BLaER1 (cell line): ENCODE data around the gene VWA5A.
"Not testable (repeated sequence)": the region's sequence is repeated elsewhere in the genome, so short reads cannot be mapped to it uniquely, and the experiment has no call there.

Experiments used
- H3K27ac ChIP-seq: shearing (Covaris generic); formaldehyde crosslinking; 2 replicates; pipeline ENCODE4 v1.8.1; 2022
- H3K27me3 ChIP-seq: shearing (Covaris generic); formaldehyde crosslinking; 2 replicates; pipeline ENCODE4 v1.8.1; 2022
- H3K36me3 ChIP-seq: shearing (Covaris generic); formaldehyde crosslinking; 2 replicates; pipeline ENCODE4 v1.8.1; 2022
- H3K4me1 ChIP-seq: shearing (Covaris generic); formaldehyde crosslinking; 2 replicates; pipeline ENCODE4 v1.8.1; 2022
- H3K4me2 ChIP-seq: shearing (Covaris generic); formaldehyde crosslinking; 2 replicates; pipeline ENCODE4 v1.8.1; 2022
- H3K4me3 ChIP-seq: shearing (Covaris generic); formaldehyde crosslinking; 2 replicates; pipeline ENCODE4 v1.8.1; 2022
- H3K9ac ChIP-seq: shearing (Covaris generic); formaldehyde crosslinking; 2 replicates; pipeline ENCODE4 v1.8.1; 2022
- H3K9me3 ChIP-seq: shearing (Covaris generic); formaldehyde crosslinking; 2 replicates; pipeline ENCODE4 v1.8.1; 2022
- H4K20me1 ChIP-seq: shearing (Covaris generic); formaldehyde crosslinking; 2 replicates; pipeline ENCODE4 v1.8.1; 2022
- Cebpa-rat ChIP-seq: shearing (Covaris generic); IDR thresholded peaks from 2 replicates; pipeline ENCODE4 v1.8.1; 2022

Gene VWA5A

GRCh38 chr11:124119103-124119502, 3.9 kb downstream of the VWA5A start:
- Histone ChIP-seq H3K9ac (no peak overlapping the region), H3K27ac (no peak overlapping the region), H3K4me2 (no peak overlapping the region), H3K4me1 (peaks cover 17% of the 10 kb centered on the region), H4K20me1 (no peaks in the 10 kb centered on the region), H3K27me3 (no peaks in the 10 kb centered on the region), H3K4me3 (no peak overlapping the region), H3K36me3 (0 out of 2 replicates have a peak, but pooled peaks cover 5% of the 10 kb centered on the region), H3K9me3 (no peaks in the 10 kb centered on the region)
- TF ChIP-seq Cebpa-rat = no peak

GRCh38 chr11:124120891-124121290, 5.6 kb downstream of the VWA5A start:
- Histone ChIP-seq H3K27me3 (no peaks in the 10 kb centered on the region), H3K9ac (no peak overlapping the region), H3K36me3 (0 out of 2 replicates have a peak, but pooled peaks cover 5% of the 10 kb centered on the region), H4K20me1 (no peaks in the 10 kb centered on the region), H3K4me2 (no peak overlapping the region), H3K9me3 (no peaks in the 10 kb centered on the region), H3K4me1 (peaks cover 5% of the 10 kb centered on the region), H3K27ac (no peak overlapping the region), H3K4me3 (no peak overlapping the region)
- no peak for TF ChIP-seq Cebpa-rat

- H3K4me3 ChIP-seq = no peak overlapping the region
- no peak overlapping the region for H3K27ac ChIP-seq
- no peaks in the 10 kb centered on the region for H3K4me1 ChIP-seq
- H3K27me3 ChIP-seq = no peaks in the 10 kb centered on the region
- no peaks in the 10 kb centered on the region for H3K9me3 ChIP-seq
- TF ChIP-seq Cebpa-rat = no peak
- H3K36me3 ChIP-seq = 0 out of 2 replicates have a peak, but pooled peaks cover 5% of the 10 kb centered on the region
- H3K4me2 ChIP-seq = no peak overlapping the region
- no peak overlapping the region for H3K9ac ChIP-seq
- no peaks in the 10 kb centered on the region for H4K20me1 ChIP-seq
Measured at GRCh38 chr11:124122123-124122522, 6.9 kb downstream of the VWA5A start.

GRCh38 chr11:124123622-124124021, 8.4 kb downstream of the VWA5A start:
- Histone ChIP-seq H3K4me2 (no peak overlapping the region), H4K20me1 (no peaks in the 10 kb centered on the region), H3K4me1 (no peaks in the 10 kb centered on the region), H3K4me3 (no peak overlapping the region), H3K9me3 (peaks cover 6% of the 10 kb centered on the region; the same call in 1 of the 2 replicates), H3K27me3 (no peaks in the 10 kb centered on the region), H3K9ac (no peak overlapping the region), H3K36me3 (0 out of 2 replicates have a peak, but pooled peaks cover 5% of the 10 kb centered on the region), H3K27ac (no peak overlapping the region)
- TF ChIP-seq Cebpa-rat = no peak

GRCh38 chr11:124127134-124127533, 11.9 kb downstream of the VWA5A start:
- H4K20me1 ChIP-seq, H3K4me2 ChIP-seq, H3K9ac ChIP-seq, H3K27me3 ChIP-seq, H3K36me3 ChIP-seq, H3K9me3 ChIP-seq, H3K4me1 ChIP-seq, H3K27ac ChIP-seq, H3K4me3 ChIP-seq: not testable (repeated sequence)

GRCh38 chr11:124143034-124143433, 27.8 kb downstream of the VWA5A start:
- Histone ChIP-seq H3K27me3 (no peaks in the 10 kb centered on the region), H3K9ac (no peak overlapping the region), H3K4me3 (no peak overlapping the region), H4K20me1 (no peaks in the 10 kb centered on the region), H3K36me3 (no peaks in the 10 kb centered on the region), H3K4me2 (no peak overlapping the region), H3K27ac (no peak overlapping the region), H3K4me1 (no peaks in the 10 kb centered on the region), H3K9me3 (peaks cover 11% of the 10 kb centered on the region)
- TF ChIP-seq Cebpa-rat = no peak

GRCh38 chr11:124147951-124148350, 32.7 kb downstream of the VWA5A start:
- Histone ChIP-seq H4K20me1 (no peaks in the 10 kb centered on the region), H3K4me3 (no peak overlapping the region), H3K4me1 (peaks cover 6% of the 10 kb centered on the region; the same call in 1 of the 2 replicates), H3K9ac (no peak overlapping the region), H3K27ac (no peak overlapping the region), H3K9me3 (peaks cover 6% of the 10 kb centered on the region; the same call in 1 of the 2 replicates), H3K27me3 (no peaks in the 10 kb centered on the region), H3K36me3 (no peaks in the 10 kb centered on the region), H3K4me2 (no peak overlapping the region)
- TF ChIP-seq Cebpa-rat = no peak

- H3K27ac ChIP-seq = no peak overlapping the region
- H4K20me1 ChIP-seq = no peaks in the 10 kb centered on the region
Measured at GRCh38 chr11:124150684-124151083, 35.4 kb downstream of the VWA5A start.

GRCh38 chr11:124152770-124153407, 37.6 kb downstream of the VWA5A start:
- no peak overlapping the region for H3K4me2 ChIP-seq
- H3K4me3 ChIP-seq = no peak overlapping the region
- H4K20me1 ChIP-seq = no peaks in the 10 kb centered on the region
- no peak overlapping the region for H3K9ac ChIP-seq
- H3K36me3 ChIP-seq = no peaks in the 10 kb centered on the region
- no peak for TF ChIP-seq Cebpa-rat
- H3K27ac ChIP-seq = no peak overlapping the region
- peaks cover 6% of the 10 kb centered on the region; the same call in 1 of the 2 replicates for H3K9me3 ChIP-seq
- peaks cover 6% of the 10 kb centered on the region; the same call in 1 of the 2 replicates for H3K4me1 ChIP-seq
- no peaks in the 10 kb centered on the region for H3K27me3 ChIP-seq

More at GRCh38 chr11:124150684-124151083, 35.4 kb downstream of the VWA5A start:
- Histone ChIP-seq H3K4me3 (no peak overlapping the region), H3K27me3 (no peaks in the 10 kb centered on the region), H3K4me1 (peaks cover 6% of the 10 kb centered on the region; the same call in 1 of the 2 replicates), H3K9ac (no peak overlapping the region), H3K36me3 (no peaks in the 10 kb centered on the region), H3K4me2 (no peak overlapping the region), H3K9me3 (peaks cover 6% of the 10 kb centered on the region; the same call in 1 of the 2 replicates)
- TF ChIP-seq Cebpa-rat = peak; percentile 34; the same call in 1 of the 2 replicates

GRCh38 chr11:124153821-124154220, 38.6 kb downstream of the VWA5A start:
- H3K4me1 ChIP-seq = peaks cover 6% of the 10 kb centered on the region; the same call in 1 of the 2 replicates
- H3K9me3 ChIP-seq = peaks cover 6% of the 10 kb centered on the region; the same call in 1 of the 2 replicates
- H3K9ac ChIP-seq = no peak overlapping the region
- no peak overlapping the region for H3K4me3 ChIP-seq
- H4K20me1 ChIP-seq = no peaks in the 10 kb centered on the region
- H3K36me3 ChIP-seq = no peaks in the 10 kb centered on the region
- H3K27me3 ChIP-seq = no peaks in the 10 kb centered on the region
- no peak overlapping the region for H3K4me2 ChIP-seq
- no peak for TF ChIP-seq Cebpa-rat
- no peak overlapping the region for H3K27ac ChIP-seq

- no peak overlapping the region for H3K27ac ChIP-seq
- no peaks in the 10 kb centered on the region for H3K36me3 ChIP-seq
- H3K27me3 ChIP-seq = no peaks in the 10 kb centered on the region
- H3K4me1 ChIP-seq = no peaks in the 10 kb centered on the region
- no peak overlapping the region for H3K4me3 ChIP-seq
- no peak overlapping the region for H3K4me2 ChIP-seq
- no peak overlapping the region for H3K9ac ChIP-seq
- TF ChIP-seq Cebpa-rat = no peak
- H4K20me1 ChIP-seq = no peaks in the 10 kb centered on the region
- no peaks in the 10 kb centered on the region for H3K9me3 ChIP-seq
Measured at GRCh38 chr11:124159481-124159880, 44.2 kb downstream of the VWA5A start.
